Ascending aorta (tissue), 2 donors: ENCODE data around the gene PTPRO. TPM values are rescaled to one million over a fixed set of nuclear protein-coding genes. Genes with fewer than 3 reads are reported as not detected.
A peak's percentile ranks its signal among the peaks of the same experiment; 100 is the strongest.

Experiments
- DNase-seq, 2 donors: peaks; one replicate each; pipeline ENCODE4 v3.0.0-alpha.2; 2019; ENCODE audit warnings: low spot score in 2 of 2
- H3K27ac ChIP-seq, 2 donors: fragments of 200-600 bp; sonication (generic); one replicate each; pipeline ENCODE4 v1.5.1; 2016 to 2017; ENCODE audit warnings: mild to moderate bottlenecking in 1 of 2
- H3K27me3 ChIP-seq: fragments of 200-600 bp; sonication (generic); one replicate; pipeline ENCODE4 v1.5.1; 2017
- H3K36me3 ChIP-seq, 2 donors: fragments of 200-600 bp; sonication (generic); one replicate each; pipeline ENCODE4 v1.5.1; 2016
- H3K4me1 ChIP-seq, 2 donors: fragments of 200-600 bp; sonication (generic); one replicate each; pipeline ENCODE4 v1.5.1; 2016 to 2017; ENCODE audit warnings: mild to moderate bottlenecking in 1 of 2
- H3K4me3 ChIP-seq, 2 donors: fragments of 200-600 bp; sonication (generic); one replicate each; pipeline ENCODE4 v1.5.1; 2016 to 2017; ENCODE audit warnings: mild to moderate bottlenecking in 1 of 2
- H3K9me3 ChIP-seq, 2 donors: fragments of 200-600 bp; sonication (generic); one replicate each; pipeline ENCODE4 v1.5.1; 2016
- CTCF ChIP-seq, 3 experiments: fragments of 200-600 bp in 2 of 3; fragments of 450-650 bp in 1 of 3; sonication (generic) in 2 of 3; IDR thresholded peaks; one replicate each; pipeline ENCODE4 v1.5.1; 2016 to 2019; ENCODE audit warnings: antibody characterized with exemption in 3 of 3, mild to moderate bottlenecking in 1 of 3, moderate library complexity in 1 of 3
- intact Hi-C: fragments of 100-400 bp; cut with DNase I; formaldehyde crosslinking; loops from one replicate; pipeline ENCODE4 v1.15.1; 2023
- total RNA-seq: library from RNA; depleted of rRNA; stranded (reverse); fragments of >200 nt; gene quantifications from one replicate; pipeline ENCODE4 v1.1.0, GENCODE V29; 2016

Gene PTPRO
- total RNA-seq, 1 donor from 2014 or later = 0.11 TPM

GRCh38 chr12:15599266-15600037, 277.1 kb downstream of the PTPRO start:
- DNase-seq = peak in 1 of 2 donors; percentile 75
- peaks cover 0 to 14% of the 10 kb centered on the region in 2 donors for H3K4me1 ChIP-seq
- no peaks in the 10 kb centered on the region for H3K9me3 ChIP-seq
- H3K27ac ChIP-seq = peak overlapping the region; percentile 26 to 58
- peaks cover 0 to 6% of the 10 kb centered on the region in 2 donors for H3K36me3 ChIP-seq
- no peaks in the 10 kb centered on the region for H3K27me3 ChIP-seq
- no peak overlapping the region for H3K4me3 ChIP-seq
- no peak for TF ChIP-seq CTCF (IDR thresholded peaks at IDR 0.05)
- intact Hi-C loops = loop anchor here (10.0 kb wide), 1 partner anchor 65 kb away; no protein-coding TSS in a partner anchor

GRCh38 chr12:15600223-15600935, 278.1 kb downstream of the PTPRO start:
- Histone ChIP-seq H3K36me3 (peaks cover 0 to 6% of the 10 kb centered on the region in 2 donors), H3K27me3 (no peaks in the 10 kb centered on the region), H3K9me3 (no peaks in the 10 kb centered on the region), H3K4me3 (no peak overlapping the region), H3K4me1 (peaks cover 0 to 14% of the 10 kb centered on the region in 2 donors), H3K27ac (peak overlapping the region in 1 of 2 donors; percentile 58)
- no peak for DNase-seq
- intact Hi-C loops = no loop called here
- no peak for TF ChIP-seq CTCF (IDR thresholded peaks at IDR 0.05)

GRCh38 chr12:15601210-15601800, 279.0 kb downstream of the PTPRO start:
- no peak overlapping the region for H3K4me3 ChIP-seq
- H3K27ac ChIP-seq = no peak overlapping the region
- no peak for TF ChIP-seq CTCF (IDR thresholded peaks at IDR 0.05)
- H3K36me3 ChIP-seq = no peaks in the 10 kb centered on the region
- intact Hi-C loops = no loop called here
- H3K4me1 ChIP-seq = peaks cover 0 to 14% of the 10 kb centered on the region in 2 donors
- H3K9me3 ChIP-seq = no peaks in the 10 kb centered on the region
- no peak for DNase-seq
- no peaks in the 10 kb centered on the region for H3K27me3 ChIP-seq

GRCh38 chr12:15602051-15602672, 279.9 kb downstream of the PTPRO start:
- no peak overlapping the region for H3K4me3 ChIP-seq
- intact Hi-C loops = no loop called here
- H3K27ac ChIP-seq = no peak overlapping the region
- no peak for DNase-seq
- H3K36me3 ChIP-seq = no peaks in the 10 kb centered on the region
- no peaks in the 10 kb centered on the region for H3K27me3 ChIP-seq
- H3K9me3 ChIP-seq = no peaks in the 10 kb centered on the region
- peaks cover 0 to 14% of the 10 kb centered on the region in 2 donors for H3K4me1 ChIP-seq
- TF ChIP-seq CTCF (IDR thresholded peaks at IDR 0.05) = no peak

- Histone ChIP-seq H3K27me3 (no peaks in the 10 kb centered on the region), H3K4me3 (no peak overlapping the region), H3K36me3 (no peaks in the 10 kb centered on the region), H3K4me1 (peaks cover 0 to 13% of the 10 kb centered on the region in 2 donors), H3K9me3 (no peaks in the 10 kb centered on the region), H3K27ac (no peak overlapping the region)
- no peak for DNase-seq
- TF ChIP-seq CTCF (IDR thresholded peaks at IDR 0.05) = no peak
- intact Hi-C loops = no loop called here
Observed at GRCh38 chr12:15603474-15604085, 281.3 kb downstream of the PTPRO start.
